HL-60/S4 (cell line): ENCODE data around the gene PTGER3.
"Not testable (repeated sequence)": the region's sequence is repeated elsewhere in the genome, so short reads cannot be mapped to it uniquely, and the experiment has no call there.

Experiments
- in situ Hi-C: fragments of 300-500 bp; cut with MboI; formaldehyde crosslinking; loops from 2 replicates; pipeline ENCODE4 v1.14.3; 2022; ENCODE audit warnings: low sequenced_read_pairs

PTGER3 gene

DNA sequence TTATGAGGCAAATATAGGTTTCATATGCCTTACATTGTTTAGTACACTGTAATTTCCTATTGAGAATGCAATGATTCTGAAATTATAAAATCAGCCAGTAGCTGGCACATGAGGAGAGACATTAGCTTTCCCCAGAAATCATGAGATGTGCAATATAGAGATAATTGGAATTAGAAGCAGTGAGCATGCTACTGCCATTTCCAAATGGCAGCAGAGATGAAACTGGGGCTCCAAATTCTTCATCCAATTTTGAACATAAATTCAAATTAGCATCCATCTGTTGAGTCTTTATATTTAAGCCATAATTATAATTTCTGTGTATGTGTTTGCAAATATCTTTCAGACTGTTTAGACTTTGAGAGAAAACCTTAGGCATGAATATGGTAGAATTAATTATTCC, 28.8 kb downstream of the PTGER3 start:
- in situ Hi-C loops: no loop called here

DNA sequence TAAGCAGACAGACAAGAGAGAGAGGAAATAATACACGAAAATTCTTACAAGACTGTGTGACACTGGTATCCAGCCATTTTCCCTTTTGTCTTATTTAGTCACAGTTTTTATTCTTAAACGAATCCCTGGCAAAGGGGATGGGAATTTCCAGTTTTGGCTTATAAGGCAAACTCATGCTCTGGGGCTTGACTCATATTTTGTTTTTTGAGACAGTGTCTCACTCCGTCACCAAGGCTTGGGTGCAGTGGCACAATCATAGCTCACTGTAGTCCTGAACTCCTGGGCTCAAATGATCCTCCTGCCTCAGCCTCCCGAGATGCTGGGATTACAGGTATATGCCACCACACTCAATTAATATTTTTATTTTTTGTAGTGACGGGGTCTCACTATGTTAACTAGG, 31.9 kb downstream of the PTGER3 start:
- in situ Hi-C loops: no loop called here

DNA sequence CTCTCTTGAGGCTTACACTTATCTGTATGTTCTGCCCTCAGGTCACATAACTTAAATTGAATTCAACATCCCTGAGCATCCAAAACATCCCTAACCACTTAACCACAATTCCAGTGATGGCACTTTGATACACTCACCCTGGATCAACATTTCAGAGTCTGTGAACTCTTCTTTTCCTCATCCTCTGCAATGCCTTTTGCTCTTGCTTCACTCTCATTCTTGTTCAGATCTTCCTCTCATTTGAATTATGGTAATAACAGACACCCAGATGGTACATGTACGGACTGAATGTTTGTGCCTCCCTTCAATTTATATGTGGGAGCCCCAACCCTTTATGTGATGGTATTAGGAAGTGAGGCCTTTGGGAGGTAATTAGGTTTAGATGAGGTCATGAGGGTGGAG, 33.4 kb downstream of the PTGER3 start:
- in situ Hi-C loops: no loop called here

DNA sequence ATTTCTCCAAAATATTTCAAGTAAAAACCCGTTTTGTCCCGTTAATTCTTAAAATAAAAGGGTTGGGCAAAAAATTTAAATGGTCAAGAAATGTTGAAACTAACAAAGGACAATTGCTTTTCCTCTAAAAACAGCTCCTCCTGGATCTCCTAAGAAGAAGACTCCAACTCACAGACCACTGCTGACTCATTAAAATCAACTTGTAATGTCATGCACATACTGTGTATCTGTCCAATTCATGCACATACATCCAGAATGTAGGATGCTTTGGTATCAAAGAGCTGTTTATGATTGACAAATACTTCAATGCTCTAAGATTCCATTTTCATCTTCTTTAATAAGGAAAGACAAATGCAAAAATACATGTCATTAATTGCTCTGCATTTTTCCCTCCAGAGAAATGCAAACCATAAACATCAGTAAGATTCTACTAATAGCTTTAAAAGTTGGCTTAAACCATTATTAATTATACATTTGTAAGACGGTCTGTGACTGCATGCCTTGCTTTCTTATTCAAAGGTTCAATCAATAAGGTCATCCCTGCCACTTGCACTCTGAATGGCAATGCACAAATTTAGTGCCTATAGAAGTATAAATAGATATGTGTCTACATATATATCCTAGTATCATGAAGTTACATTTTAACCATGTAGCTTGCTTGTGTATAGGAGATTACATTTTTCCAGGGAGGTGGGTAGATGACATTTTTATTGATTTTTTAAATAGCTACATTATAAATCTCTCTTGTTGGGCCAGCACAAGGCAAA, 44.7 kb downstream of the PTGER3 start:
- in situ Hi-C loops: no loop called here

DNA sequence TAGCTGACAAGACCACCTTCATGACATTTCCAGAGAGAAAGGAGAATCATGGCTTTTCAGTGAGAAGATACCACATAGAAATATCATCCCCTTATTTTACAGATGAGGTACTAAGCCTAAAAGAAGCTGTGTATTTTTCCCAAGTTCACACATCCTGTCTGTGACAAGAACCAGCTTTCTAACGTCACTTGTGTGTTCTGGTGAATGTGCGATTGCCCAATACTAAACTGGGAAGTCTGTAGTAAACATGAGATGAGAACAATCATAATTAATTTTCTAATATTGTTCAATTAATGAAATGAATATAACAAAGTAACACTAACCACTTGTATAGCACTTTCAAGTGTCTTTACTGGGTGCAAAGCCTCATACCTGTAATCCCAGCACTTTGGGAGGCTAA, 46.0 kb downstream of the PTGER3 start:
- in situ Hi-C loops: no loop called here

DNA sequence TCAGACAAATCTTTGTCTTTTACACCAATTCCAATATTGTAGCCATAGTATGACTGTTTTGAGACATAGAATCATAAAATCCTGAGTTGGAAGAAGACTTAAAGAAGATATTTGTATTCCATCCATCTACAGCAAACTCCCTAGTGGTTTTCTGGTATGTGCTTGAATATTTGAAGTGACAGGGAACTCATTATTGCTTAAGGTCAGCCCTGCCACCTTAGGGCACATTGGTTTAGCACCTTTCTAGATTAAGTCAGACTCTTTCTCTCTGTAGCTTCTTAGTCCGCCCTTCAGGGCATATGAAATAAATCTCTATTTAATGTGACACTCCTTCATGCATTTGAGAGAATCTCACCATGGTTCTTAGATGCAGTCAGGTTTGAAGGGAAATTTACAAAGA, 49.8 kb downstream of the PTGER3 start:
- in situ Hi-C loops: no loop called here

DNA sequence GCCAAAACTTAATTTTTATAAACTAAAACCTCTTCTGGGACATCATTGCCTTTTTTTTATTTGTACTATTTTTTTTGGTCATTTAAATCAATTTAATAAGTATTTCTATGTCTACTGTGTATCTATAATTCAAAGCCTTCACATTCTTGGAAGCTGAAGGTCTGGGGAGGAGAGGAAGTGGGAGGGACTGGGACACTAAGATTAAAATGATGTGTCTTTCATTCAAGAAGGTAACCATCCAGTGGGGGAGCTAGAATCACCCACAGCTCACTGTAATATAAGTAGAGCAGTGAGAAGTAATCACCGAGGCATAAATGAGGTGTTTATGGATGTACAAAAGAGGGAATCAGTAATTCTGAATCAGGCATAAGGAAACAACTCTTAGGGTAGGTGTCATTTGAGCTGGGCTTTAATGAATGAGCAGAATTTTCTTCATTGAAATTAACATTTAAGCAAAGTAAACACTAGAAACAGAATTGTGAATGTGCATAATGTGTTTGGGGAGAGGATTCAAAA, 52.8 kb downstream of the PTGER3 start:
- in situ Hi-C loops: no loop called here

DNA sequence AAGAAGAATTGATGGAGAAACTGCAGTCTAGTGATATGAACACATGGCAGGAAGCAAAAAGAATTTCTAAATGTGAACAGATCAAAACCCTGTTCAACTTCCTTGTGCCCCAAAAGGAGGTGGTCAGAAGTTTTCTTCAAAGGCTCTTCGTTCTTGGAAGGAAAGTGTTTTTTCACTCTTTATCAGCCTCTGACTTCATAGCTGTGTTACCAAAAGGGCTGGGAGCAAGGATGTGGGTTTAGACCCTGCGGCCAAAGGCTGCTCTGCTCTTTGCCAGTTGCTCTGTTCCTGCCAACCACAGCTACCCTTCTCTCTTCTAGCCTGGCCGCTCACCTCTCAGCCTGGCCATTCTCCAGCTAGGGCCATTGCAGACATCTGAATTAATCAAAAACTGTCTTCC, 53.8 kb downstream of the PTGER3 start:
- in situ Hi-C loops: no loop called here

DNA sequence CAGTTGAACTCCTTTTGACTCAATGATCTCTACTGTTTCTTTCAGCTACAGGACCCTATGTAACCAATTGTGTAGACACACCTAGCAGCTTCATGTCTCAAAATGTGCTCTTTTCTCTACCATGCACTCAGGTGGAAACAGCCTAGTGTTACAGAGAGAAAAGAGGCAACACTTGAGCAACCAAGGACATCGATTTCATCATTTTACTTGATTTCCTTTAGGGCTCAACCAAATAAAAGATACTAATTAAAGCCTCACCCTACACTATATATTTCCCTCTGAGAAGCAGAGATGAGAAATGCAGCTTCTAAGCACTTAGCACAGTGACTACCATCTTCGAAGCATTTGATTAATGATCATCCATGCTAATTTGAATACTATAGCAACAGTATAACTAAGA, 55.1 kb downstream of the PTGER3 start:
- in situ Hi-C loops: no loop called here

DNA sequence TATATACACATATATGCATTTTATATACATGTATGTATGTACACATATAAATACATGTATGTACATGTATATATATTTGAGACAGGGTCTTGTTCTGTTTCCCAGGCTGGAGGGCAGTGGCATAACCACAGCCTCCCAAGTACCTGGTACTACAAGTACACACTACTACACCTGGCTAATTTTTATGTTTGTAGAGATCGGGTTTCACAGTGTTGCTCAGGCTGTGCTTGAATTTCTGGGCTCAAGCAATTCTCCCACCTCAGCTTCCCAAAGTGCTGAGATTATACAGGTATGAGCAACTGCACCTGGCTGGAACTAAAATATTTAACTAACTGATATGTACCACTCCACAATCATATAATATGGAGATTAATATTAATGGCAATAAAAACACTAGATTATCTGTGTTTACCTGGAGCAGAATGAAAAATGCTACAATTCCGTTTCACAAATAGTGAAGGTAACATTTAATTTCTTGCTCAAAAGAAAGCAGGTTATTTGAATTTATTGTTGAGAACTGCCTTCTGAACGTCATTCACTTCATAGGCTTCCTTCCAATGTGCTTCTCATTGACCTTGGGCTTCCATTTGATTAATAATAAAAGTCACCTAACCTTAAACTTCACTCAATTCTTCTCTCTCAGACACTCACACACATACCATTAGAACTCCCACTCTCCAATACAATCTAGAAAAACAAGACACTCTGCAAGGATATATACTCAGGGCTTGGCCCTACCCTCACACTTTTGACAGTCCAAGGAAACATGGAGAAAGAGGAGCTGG, 57.0 kb downstream of the PTGER3 start:
- in situ Hi-C loops: no loop called here

DNA sequence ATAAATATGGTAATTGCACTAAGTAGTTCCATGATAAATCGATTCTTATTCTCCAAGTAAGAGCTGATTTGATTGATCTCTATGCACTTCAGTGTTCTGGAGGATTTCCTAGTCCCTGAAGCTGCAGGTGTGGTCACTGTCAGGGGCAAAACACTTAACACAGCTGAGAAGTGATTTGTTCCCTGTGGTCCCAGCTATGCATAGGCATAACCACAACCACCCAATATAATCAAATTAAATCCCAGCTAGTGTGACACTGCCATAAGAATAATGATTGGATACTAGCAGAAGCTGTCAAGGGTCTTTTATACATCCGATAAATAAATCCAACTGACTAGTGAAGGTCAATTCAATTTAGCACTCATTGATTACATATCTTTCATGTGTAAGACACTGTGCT, 60.1 kb downstream of the PTGER3 start:
- in situ Hi-C loops: no loop called here

DNA sequence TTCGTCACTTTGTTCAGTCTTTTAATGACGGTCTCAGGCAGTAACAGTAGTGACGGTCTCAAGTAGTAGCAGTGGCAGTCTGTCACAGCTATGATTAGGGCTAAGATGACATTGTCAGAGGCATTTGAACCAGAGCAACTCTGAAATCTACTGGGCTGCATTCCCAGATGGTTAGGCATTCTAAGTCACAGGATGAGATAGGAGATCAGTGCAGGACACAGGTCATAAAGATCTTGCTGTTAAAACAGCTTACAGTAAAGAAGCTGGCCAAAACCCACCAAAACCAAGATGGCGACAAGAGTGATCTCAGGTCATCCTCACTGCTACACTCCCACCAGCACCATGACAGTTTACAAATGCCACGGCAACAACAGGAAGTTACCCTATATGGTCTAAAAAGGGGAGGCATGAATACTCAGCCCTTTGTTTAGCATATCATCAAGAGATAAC, 61.8 kb downstream of the PTGER3 start:
- in situ Hi-C loops: not testable (repeated sequence)

DNA sequence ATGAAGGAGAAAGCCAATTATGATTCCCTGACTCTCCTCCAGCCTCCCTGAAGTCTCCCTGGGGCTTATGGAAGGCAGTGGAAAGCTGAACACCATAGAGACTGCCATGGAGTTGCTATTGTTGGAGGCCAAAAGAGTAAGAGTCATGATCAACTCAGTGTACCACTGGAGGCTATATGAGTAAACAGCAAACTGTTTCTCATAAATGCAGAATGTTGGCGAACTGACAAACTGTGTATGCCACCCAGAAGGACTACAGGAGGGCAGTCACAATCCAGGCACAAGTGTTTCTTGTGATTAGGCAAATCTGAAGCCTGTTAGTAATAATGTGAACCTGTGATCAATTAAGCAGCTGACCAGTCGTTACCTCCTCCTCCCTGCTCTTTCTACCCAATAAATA, 62.3 kb downstream of the PTGER3 start:
- in situ Hi-C loops: not testable (repeated sequence)

DNA sequence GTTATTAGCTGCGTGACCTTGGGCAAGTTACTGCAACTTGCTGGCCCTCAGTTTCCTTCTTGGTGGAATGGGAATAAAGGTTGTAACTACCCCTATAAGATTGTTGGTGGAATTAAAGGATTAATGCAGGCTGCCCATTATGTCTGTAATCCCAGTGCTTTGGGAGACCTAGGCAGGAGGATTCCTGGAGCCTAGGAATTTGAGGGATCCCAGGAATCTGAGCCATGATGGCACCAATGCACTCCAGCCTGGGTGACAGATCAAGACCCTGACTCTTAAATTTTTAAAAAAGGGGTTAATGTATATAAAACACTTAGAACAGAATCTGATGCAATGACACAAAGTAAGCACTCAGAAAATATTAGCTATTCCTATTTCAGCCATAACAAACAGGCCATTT, 67.3 kb downstream of the PTGER3 start:
- in situ Hi-C loops: no loop called here

DNA sequence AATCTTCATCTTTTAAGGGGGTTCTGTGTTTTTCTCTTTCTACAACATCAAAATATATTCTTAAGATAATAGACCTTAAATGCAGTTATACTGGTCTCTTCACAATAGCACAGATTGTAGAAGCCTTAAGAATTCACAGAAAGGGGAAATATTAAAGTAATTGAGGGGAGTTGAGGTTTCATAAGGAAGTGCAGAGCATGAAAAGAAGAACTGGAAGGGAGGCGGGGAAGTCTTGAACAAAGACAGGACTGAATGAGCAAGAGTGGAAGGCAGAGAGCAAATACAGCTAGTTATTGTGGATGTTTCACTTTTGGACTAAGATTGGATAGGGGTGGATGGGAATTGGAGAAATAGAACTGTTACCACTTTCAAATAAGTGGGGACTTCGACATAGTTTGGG, 67.7 kb downstream of the PTGER3 start:
- in situ Hi-C loops: no loop called here

DNA sequence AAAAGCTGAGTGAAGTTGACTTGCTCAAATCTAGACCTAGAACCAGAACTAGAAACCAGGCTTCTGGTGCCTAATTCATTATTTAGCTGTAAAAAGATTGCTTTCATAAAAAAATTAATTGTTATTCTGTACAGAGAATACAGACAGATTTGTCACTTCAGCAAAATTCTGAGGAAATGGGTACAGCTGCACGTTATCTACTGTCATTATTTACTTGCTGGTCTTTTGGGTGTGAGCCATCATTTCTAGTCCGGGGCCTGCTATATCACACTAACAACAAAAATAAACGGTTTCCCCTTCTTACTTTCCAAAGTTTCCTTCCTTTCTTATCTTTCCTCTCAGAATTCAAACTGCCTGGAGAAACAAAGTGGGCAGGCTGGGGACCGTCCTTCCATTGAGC, 68.3 kb downstream of the PTGER3 start:
- in situ Hi-C loops: no loop called here

DNA sequence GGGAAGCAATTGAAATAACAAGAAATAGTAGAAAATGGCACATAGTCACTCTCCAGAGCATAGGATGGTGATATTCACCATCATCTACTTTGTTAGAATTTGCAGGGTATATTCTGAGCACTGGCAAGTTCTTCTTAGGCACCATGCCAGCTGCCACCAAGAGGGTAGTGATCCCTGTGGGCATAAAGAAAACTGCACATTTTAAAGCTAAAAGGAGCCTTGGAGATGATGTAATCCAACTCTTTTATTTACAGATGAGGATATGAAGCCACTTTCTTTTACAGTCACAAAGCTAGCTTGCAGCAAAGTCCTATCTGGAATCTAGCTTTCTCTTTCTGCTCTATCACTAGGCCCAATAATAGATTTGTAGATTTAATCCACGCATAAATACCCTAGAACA, 69.0 kb downstream of the PTGER3 start:
- in situ Hi-C loops: no loop called here

DNA sequence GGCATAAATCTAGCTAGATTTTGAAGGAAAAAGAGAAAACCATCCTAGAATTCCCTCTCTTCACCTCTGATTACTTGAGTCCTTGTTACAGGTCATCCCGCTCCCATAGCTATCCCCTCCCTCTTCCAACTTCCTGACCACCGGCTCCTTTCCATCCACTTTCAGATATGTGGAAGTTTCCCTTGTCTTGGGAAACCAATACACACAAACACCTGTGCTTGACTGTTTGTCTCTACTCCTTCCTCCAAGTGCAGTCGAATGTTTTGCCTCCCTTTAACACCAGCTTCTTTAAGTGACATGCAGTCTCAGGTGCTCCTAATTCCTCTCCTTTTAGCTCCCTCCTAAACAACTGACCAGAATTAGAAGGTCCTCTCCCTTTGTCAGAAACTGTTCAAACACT, 70.0 kb downstream of the PTGER3 start:
- in situ Hi-C loops: no loop called here

DNA sequence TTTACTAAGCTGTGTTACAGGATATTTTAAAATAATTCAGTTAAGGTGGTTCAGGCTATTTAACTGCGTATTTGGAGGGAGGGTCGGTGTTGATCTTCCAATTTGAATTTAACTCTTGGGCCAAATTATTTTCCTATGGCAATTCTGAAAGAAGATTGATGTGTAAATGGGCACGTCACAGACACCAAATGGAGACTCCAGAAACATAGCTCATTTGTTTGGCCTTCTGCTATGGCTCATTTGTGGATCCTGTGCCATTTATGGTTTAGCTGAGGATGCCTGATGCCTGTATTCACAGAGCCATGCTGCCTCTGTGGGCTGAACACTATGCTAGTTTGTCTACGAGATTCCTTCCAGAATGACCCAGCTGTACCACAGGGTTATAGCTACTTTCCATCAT, 70.6 kb downstream of the PTGER3 start:
- in situ Hi-C loops: no loop called here

DNA sequence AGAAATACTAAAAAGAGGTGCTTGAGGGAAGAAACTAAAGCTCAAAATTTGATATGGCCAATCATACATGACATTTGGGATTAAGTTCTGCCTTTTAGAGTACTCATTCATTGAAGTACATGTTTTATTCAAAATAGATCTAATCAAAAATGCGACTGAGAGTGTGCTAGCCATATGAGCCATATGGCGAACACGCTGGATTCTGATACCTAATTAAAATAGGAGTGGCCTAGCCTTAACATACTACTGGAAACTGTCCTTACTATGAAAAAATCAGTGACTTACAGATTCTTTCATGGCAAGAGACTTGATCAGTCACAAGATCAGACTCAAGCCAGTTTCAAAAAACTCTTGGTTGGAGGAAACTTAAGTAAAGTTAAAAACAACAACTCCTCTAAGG, 73.9 kb downstream of the PTGER3 start:
- in situ Hi-C loops: no loop called here

DNA sequence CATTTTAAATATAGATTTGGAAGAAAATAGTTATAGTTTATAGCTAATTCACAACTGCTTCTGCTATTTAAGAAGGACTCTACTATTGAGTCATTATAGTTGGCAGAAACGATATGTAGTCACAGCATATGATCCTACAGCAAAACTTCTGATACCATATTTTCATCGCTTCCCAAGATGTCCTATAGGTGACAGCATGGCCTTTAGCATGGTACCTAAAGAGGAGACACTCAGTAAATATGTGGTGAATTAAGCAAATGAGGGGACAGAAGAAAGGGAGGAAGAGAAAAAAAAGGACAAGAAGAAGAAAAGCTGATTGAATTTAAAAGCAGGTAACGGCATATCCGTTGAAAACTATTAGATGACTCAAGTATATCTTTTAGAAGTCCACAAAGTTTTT, 77.2 kb downstream of the PTGER3 start:
- in situ Hi-C loops: no loop called here

DNA sequence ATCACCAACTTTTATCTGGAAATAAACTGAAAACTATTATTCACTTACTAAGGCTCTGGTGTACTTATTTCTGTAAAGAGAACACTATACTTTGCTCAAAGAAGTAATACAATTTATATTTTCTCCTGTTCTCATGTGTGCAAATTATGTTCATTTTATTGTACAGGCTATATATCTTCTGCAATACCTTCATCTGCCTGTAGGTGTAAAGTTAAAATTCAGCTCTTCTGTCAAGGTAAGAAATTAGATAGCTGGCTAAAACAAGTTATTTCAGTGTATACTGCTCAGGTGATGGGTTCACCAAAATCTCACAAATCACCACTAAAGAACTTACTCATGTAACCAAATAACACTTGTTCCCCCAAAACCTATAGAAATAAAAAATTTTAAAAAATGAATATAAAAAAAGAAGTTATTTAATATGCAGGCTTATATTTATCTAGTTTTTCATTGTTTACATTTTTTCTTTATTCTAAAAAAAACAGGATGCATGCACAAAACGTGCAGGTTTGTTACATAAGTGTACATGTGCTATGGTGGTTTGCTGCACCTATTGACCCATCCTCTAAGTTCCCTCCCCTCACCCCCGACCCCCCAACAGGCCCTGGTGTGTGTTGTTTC, 81.5 kb downstream of the PTGER3 start:
- in situ Hi-C loops: no loop called here
